T47D (cell line): ENCODE results near the gene TPST2.
A peak's percentile ranks its signal among the peaks of the same experiment; 100 is the strongest.

Experiments
- DNase-seq, 2 experiments: peaks; one replicate each; pipeline versions ENCODE4 v3.0.0 to v3.0.0-alpha.2; 2011 to 2012; ENCODE audit warnings: low read depth in 1 of 2, low spot score in 1 of 2
- JUND ChIP-seq: IDR thresholded peaks from 2 replicates; pipeline ENCODE4 v1.6.1; 2012; ENCODE audit warnings: low read depth
- in situ Hi-C: cut with HindIII; loops from 2 replicates; pipeline ENCODE4 v1.10.0; 2016; ENCODE audit warnings: low sequenced_read_pairs, low pct_unique_long_range_greater_than_20kb

Gene TPST2

GRCh38 chr22:26525946-26526564 lies 63.9 kb downstream of the TPST2 start:
- no peak for DNase-seq
- in situ Hi-C loops = no loop called here
- no peak for TF ChIP-seq JUND

- DNase-seq = no peak
- TF ChIP-seq JUND = no peak
- in situ Hi-C loops = no loop called here
These were observed 65.1 kb downstream of the TPST2 start for GRCh38 chr22:26524870-26525269.

GRCh38 chr22:26522592-26522991 lies 67.3 kb downstream of the TPST2 start:
- no peak for DNase-seq
- in situ Hi-C loops = no loop called here
- no peak for TF ChIP-seq JUND

- no peak for DNase-seq
- no peak for TF ChIP-seq JUND
- in situ Hi-C loops = no loop called here
These were observed 67.9 kb downstream of the TPST2 start for GRCh38 chr22:26522012-26522411.

GRCh38 chr22:26517429-26517828 lies 72.5 kb downstream of the TPST2 start:
- no peak for DNase-seq
- in situ Hi-C loops = no loop called here
- TF ChIP-seq JUND = no peak

GRCh38 chr22:26516503-26516902 lies 73.4 kb downstream of the TPST2 start:
- in situ Hi-C loops = no loop called here
- DNase-seq = no peak
- no peak for TF ChIP-seq JUND

- in situ Hi-C loops = no loop called here
- no peak for TF ChIP-seq JUND
- DNase-seq = no peak
These were observed 74.0 kb downstream of the TPST2 start for GRCh38 chr22:26515931-26516330.

GRCh38 chr22:26514419-26515161 lies 75.3 kb downstream of the TPST2 start:
- no peak for TF ChIP-seq JUND
- in situ Hi-C loops = no loop called here
- DNase-seq = no peak

GRCh38 chr22:26513838-26514237 lies 76.1 kb downstream of the TPST2 start:
- DNase-seq = no peak
- no peak for TF ChIP-seq JUND
- in situ Hi-C loops = no loop called here

GRCh38 chr22:26512149-26512793 lies 77.7 kb downstream of the TPST2 start, which contains the start of gene TFIP11:
Gene TFIP11 (minus strand): TSS chr22:26512473. CDS start chr22:26510272, 2,201 bp downstream.
- in situ Hi-C loops = no loop called here
- DNase-seq = peak; percentile 67 to 90
- TF ChIP-seq JUND = no peak

GRCh38 chr22:26508148-26508547 lies 81.8 kb downstream of the TPST2 start:
- no peak for TF ChIP-seq JUND
- in situ Hi-C loops = no loop called here
- DNase-seq = no peak

- no peak for TF ChIP-seq JUND
- DNase-seq = no peak
- in situ Hi-C loops = no loop called here
These were observed 86.2 kb downstream of the TPST2 start for GRCh38 chr22:26503758-26504157.
